Activated T-helper 9 cell treated with anti-CD3 and anti-CD28 coated beads, Interleukin-2, amount 50 U/mL, for 16 hours (primary cell): ENCODE data around the gene DYNC1LI1.
"Not testable (repeated sequence)": the region's sequence is repeated elsewhere in the genome, so short reads cannot be mapped to it uniquely, and the experiment has no call there.

Source experiments
- DNase-seq: peaks from one replicate; pipeline ENCODE4 v3.0.0-alpha.2; 2020; ENCODE audit warnings: low read depth

Gene DYNC1LI1

DNA sequence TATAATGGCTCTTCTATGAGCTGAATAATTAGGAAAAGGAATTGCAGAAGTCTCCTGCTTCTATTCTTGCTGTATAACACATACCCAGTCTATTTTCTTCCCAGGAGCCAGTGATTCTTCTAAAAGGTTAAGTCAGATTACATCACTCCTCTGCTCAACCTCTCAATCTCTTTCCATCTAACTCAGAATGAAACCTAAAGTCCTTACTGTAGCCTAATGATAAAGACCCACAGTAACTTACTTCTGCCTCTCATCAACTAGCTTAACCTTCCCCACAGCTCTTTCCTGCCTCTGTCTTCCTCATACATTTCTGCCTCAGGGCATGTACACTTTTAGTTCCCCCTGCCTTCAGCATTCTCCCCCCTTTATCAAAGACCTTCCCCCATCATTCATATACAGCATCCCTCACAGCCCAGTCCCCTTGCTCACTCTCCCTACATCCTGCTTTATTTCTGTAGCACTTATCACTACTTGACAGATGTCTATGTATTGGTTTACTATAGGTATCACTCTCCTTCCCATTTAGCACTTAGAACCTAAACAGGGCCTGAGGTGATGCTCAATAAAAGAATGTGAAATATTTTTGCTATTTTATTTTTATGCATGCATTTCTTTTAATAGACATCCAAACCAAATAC lies 39.5 kb downstream of the DYNC1LI1 start:
- no peak for DNase-seq

- DNase-seq, result no peak
Observed at GRCh38 chr3:32525720-32526119, 44.9 kb downstream of the DYNC1LI1 start.

DNA sequence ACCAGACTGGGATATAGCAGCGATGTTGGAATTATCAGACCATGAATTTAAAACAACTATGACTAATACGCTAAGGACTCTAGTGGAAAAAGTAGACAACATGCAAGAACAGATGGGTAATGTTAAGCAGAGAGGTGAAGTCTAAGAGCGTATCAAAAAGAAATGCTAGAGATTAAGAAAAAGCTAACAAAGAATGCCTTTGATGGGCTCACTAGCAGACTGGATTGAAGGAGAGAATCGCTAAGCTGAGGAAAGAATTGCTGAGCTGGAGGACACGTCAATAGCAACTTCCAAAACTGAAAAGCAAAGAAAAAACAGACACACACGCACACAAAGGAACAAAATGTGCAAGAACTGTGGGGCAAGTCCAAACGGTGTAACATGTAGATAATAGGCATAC lies 48.0 kb downstream of the DYNC1LI1 start:
- no peak for DNase-seq

GRCh38 chr3:32518921-32519320 lies 51.7 kb downstream of the DYNC1LI1 start:
- DNase-seq, result not testable (repeated sequence)

DNA sequence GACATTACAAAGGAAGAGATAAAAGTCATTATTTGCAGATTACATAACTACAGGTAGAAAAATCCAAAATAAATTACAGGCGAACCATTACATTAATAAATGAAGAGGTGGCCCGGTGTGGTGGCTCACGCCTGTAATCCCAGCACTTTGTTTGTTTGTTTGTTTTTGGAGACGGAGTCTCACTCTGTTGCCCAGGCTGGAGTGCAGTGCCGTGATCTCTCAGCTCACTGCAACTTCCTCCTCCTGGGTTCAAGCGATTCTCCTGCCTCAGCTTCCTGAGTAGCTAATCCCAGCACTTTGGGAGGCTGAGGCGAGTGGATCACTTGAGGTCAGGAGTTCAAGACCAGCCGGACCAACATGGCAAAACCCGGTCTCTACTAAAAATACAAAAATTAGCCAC lies 53.9 kb downstream of the DYNC1LI1 start:
- not testable (repeated sequence) for DNase-seq

DNA sequence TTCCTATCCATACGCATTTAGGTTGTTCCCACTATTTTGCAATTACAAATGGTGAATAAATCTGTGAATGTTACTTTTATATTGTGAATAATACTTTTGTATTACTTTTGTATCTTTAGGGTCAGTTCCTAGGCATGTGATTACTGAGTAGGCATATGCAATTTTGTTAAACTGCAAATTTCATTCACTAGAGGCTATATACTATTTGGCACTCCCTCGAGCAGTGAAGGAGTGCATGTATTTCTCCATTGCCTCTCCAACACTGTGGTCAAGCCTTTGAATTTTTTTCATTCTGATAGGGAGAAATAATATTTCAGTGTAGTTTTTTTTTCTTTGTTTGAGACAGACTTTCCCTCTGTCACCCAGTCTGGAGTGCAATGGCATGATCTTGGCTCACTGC lies 59.7 kb downstream of the DYNC1LI1 start:
- no peak for DNase-seq

DNA sequence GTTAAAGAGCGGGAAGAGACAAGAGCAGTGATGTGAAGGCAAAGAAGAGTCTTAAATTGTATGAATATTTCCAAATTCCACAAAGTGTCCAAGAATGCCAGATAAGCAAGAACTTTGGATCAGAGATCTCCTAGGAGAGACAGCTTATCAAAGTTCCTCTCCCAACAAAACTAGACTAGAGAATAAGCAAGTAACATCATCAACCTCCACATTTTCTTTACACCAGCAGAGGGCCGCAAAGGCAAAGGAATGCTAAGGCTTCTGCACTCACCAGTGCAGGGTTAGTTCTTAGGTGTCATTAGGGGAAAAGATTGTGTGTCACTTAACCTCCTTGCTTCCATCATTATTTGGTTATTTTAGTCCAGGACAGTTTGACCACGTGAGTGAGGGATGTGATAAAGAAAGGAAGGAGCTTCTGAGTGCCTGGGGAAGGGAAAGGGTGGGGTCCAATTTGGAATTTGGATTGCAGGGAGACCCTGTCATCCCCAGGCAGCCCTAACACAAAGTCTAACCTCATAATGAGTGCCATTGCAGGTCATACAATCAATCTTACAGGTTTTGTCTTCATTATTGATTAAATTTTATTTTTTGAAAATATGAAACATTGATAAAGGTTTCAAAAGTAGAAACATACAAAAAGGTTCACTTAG lies 60.5 kb downstream of the DYNC1LI1 start:
- DNase-seq, result peak; percentile 37

DNA sequence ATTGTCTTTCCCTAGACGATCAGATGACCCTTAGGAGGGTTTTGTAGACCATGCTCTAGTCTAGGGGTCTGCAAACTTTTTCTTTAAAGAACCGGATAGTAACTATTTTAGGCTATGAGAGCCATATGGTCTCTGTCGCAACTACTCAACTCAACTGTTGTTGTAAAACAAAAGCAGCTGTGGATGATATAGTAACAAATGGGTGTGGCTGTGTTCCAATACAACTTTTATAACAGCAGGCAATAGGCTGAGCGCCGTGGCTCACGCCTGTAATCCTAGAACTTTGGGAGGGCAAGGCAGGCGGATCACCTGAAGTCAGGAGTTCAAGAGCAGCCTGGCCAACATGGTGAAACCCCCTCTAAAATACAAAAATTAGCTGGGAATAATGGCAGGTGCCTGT lies 61.9 kb downstream of the DYNC1LI1 start:
- DNase-seq, result no peak

DNA sequence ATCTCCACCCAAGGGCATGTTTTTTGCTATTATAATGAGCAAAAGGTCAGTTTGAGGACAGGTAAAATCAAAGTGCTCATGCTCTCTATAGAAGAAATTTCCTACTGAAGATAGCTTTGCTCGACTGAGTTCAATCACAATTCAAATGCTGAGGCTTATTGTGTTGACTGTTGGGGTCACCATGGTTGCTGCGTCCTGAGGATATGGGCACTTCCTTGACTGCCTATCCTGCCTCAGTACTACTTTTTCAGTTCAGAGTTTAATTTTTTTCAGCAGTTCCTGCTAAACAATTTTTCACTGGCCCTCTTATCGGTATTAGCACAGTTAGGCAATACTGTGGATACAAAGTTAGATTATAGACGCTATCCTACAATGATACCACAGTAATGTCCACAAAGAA lies 64.2 kb downstream of the DYNC1LI1 start:
- no peak for DNase-seq

GRCh38 chr3:32502946-32503286 lies 67.7 kb downstream of the DYNC1LI1 start:
- no peak for DNase-seq

DNA sequence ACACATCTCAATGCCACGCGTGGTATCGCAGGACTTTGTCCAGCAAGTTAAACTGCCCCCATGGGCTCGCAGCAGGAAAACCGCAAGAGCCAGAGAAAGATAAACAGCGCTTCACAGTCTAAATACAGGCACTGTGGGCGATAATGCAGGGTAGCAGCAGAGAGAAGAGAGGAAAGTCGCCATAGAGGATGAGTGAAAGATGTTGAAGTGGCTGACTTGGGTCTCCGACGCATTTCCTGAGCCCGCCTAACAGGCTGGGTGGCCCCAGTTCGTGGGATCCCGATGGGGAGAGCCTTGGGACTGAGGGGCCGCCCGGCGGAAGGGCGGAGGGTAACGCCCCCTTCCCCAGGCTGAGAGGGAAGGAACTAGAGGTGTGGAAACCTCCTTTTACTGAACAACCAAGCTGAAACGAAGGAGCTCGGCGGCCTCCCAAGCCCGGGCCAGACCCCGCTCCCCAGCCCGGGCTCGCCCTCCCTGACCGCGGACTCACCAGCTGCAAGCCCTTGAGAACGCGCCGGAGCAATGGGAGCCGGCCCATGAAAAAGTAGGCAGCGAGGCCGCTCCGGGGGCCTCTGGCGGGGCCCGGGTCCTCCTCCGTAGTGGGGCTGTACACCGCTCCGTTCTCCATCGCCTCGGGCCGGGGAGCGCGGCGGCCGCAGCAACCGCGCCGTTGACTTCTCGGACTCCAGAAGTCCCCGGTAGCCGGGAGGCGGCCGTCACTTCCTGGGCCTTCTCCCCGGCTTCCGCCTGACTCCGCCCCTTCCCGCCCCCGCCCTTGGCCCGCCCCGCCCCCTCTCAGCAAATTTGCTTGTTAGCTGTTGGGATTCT lies 68.3 kb downstream of the DYNC1LI1 start, which contains the start of gene CMTM6:
Gene CMTM6 (minus strand): TSS at position 735 of the 828 bp plus-strand sequence. CDS start 107 bp downstream, at position 628.
- peak; percentile 69 for DNase-seq

- no peak for DNase-seq
Observed at GRCh38 chr3:32501783-32502117, 68.9 kb downstream of the DYNC1LI1 start.

GRCh38 chr3:32500880-32501782 lies 69.5 kb downstream of the DYNC1LI1 start:
- no peak for DNase-seq

DNA sequence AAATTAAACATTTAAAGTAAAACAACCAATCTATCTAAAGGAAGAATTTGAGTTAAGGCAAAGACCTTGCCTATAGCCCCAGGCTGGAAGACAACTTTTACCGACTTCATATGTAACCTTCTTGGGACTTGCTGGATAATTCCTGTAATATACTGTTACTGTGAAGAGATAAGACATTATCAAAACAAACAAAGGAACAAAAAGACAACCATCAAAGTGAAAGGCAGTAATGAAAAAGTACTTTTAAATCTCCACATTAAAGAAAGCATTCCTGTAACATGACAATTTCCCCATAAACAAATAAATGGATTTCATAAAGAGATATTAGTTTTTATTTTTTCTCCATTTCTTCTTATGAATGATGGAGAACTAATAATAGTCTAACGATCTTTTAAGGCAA lies 70.4 kb downstream of the DYNC1LI1 start:
- DNase-seq, result no peak

DNA sequence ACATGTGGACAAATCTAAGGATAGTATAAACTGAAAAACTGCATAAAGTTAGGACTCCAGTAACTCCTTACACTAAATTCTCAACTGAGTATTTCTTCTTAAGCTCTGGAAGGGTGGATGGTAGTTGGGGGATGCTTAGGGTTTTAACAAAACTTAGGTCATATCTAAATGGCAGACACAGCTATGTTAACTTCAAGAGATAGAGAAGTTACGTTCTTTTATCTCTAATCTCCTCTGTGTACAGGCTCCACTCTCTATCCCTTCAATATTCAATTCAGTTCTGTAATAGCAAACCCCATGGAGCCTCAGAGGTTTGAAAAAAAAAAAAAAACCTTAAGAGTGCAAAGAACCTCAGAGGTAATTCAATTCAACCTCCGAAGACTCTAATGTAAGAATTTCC lies 71.1 kb downstream of the DYNC1LI1 start:
- DNase-seq, result no peak

GRCh38 chr3:32498992-32499391 lies 71.7 kb downstream of the DYNC1LI1 start:
- DNase-seq, result no peak

GRCh38 chr3:32498252-32498651 lies 72.4 kb downstream of the DYNC1LI1 start:
- no peak for DNase-seq

GRCh38 chr3:32495609-32496008 lies 75.0 kb downstream of the DYNC1LI1 start:
- DNase-seq, result no peak

- DNase-seq, result no peak
Observed at GRCh38 chr3:32495085-32495484, 75.6 kb downstream of the DYNC1LI1 start.

- DNase-seq, result no peak
Observed at GRCh38 chr3:32493437-32494414, 76.9 kb downstream of the DYNC1LI1 start.
